Measurements from ENCODE around the gene CCR5. TPM values are rescaled to one million over a fixed set of nuclear protein-coding genes. Genes with fewer than 3 reads are reported as not detected.

The CCR5 gene
- total RNA-seq, 1 experiment from 2014 or later = not detected

GRCh38 chr3:46407970-46408369 lies 37.2 kb downstream of the CCR5 start:
- ATAC-seq (no peak), DNase-seq (ENCODE audit: low read depth, low spot score) (no peak)
- CTCF ChIA-PET = no interaction called here
- Histone ChIP-seq H3K4me3 (ENCODE audit: low read depth in 2 of 2, low read length in 2 of 2) (no peak overlapping the region), H3K27ac (ENCODE audit: low read length) (no peak overlapping the region), H3K36me3 (ENCODE audit: control insufficient read depth, insufficient read depth, low read length) (no peaks in the 10 kb centered on the region), H3K4me1 (ENCODE audit: control insufficient read depth, insufficient read depth, low read length) (no peaks in the 10 kb centered on the region), H3K9me3 (ENCODE audit: control insufficient read depth, insufficient read depth, low read depth, low read length) (no peaks in the 10 kb centered on the region), H3K27me3 (ENCODE audit: control insufficient read depth, insufficient read depth, low read length) (no peaks in the 10 kb centered on the region)
- no TSS peak for BruUV-seq (replicated peaks)
- POLR2A ChIA-PET = no interaction called here
- TF ChIP-seq SIN3A (IDR thresholded peaks at IDR 0.05; ENCODE audit: borderline replicate concordance, insufficient read depth, low read depth, low read length) (no peak), TCF7L2 (IDR thresholded peaks at IDR 0.05; ENCODE audit: low read depth, low read length) (no peak), REST (IDR thresholded peaks at IDR 0.05; ENCODE audit: insufficient read depth in 1 of 2, low read depth in 2 of 2, low read length in 1 of 2) (no peak), POLR2AphosphoS5 (IDR thresholded peaks at IDR 0.05; ENCODE audit: low read depth, low read length) (no peak)
- TF ChIP-seq, protein P1, sequence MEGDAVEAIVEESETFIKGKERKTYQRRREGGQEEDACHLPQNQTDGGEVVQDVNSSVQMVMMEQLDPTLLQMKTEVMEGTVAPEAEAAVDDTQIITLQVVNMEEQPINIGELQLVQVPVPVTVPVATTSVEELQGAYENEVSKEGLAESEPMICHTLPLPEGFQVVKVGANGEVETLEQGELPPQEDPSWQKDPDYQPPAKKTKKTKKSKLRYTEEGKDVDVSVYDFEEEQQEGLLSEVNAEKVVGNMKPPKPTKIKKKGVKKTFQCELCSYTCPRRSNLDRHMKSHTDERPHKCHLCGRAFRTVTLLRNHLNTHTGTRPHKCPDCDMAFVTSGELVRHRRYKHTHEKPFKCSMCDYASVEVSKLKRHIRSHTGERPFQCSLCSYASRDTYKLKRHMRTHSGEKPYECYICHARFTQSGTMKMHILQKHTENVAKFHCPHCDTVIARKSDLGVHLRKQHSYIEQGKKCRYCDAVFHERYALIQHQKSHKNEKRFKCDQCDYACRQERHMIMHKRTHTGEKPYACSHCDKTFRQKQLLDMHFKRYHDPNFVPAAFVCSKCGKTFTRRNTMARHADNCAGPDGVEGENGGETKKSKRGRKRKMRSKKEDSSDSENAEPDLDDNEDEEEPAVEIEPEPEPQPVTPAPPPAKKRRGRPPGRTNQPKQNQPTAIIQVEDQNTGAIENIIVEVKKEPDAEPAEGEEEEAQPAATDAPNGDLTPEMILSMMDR (IDR thresholded peaks at IDR 0.05) = no peak
- intact Hi-C loops (cut with micrococcal nuclease; ENCODE audit: unreplicated experiment) = no loop called here
- in situ Hi-C loops (cut with HindIII; ENCODE audit: low pct_unique_long_range_greater_than_20kb, low sequenced_read_pairs) = no loop called here

GRCh38 chr3:46408853-46409252 lies 38.1 kb downstream of the CCR5 start:
- TF ChIP-seq REST (IDR thresholded peaks at IDR 0.05; ENCODE audit: insufficient read depth in 1 of 2, low read depth in 2 of 2, low read length in 1 of 2) (no peak), POLR2AphosphoS5 (IDR thresholded peaks at IDR 0.05; ENCODE audit: low read depth, low read length) (no peak), TCF7L2 (IDR thresholded peaks at IDR 0.05; ENCODE audit: low read depth, low read length) (no peak), SIN3A (IDR thresholded peaks at IDR 0.05; ENCODE audit: borderline replicate concordance, insufficient read depth, low read depth, low read length) (no peak)
- TF ChIP-seq, protein P1 (IDR thresholded peaks at IDR 0.05) = no peak
- ChIA-PET CTCF (no interaction called here), POLR2A (no interaction called here)
- no TSS peak for BruUV-seq (replicated peaks)
- Histone ChIP-seq H3K36me3 (ENCODE audit: control insufficient read depth, insufficient read depth, low read length) (no peaks in the 10 kb centered on the region), H3K27ac (ENCODE audit: low read length) (no peak overlapping the region), H3K4me1 (ENCODE audit: control insufficient read depth, insufficient read depth, low read length) (no peaks in the 10 kb centered on the region), H3K9me3 (ENCODE audit: control insufficient read depth, insufficient read depth, low read depth, low read length) (no peaks in the 10 kb centered on the region), H3K4me3 (ENCODE audit: low read depth in 2 of 2, low read length in 2 of 2) (no peak overlapping the region), H3K27me3 (ENCODE audit: control insufficient read depth, insufficient read depth, low read length) (no peaks in the 10 kb centered on the region)
- DNase-seq (ENCODE audit: low read depth, low spot score) (no peak), ATAC-seq (no peak)
- in situ Hi-C loops (cut with HindIII; ENCODE audit: low pct_unique_long_range_greater_than_20kb, low sequenced_read_pairs) (no loop called here), intact Hi-C loops (cut with micrococcal nuclease; ENCODE audit: unreplicated experiment) (no loop called here)

Data from Panc1 (cell line).